OCI-LY1 (cell line): ENCODE results near the gene FOXA3.

Experiments used
- CTCF ChIP-seq: fragments of 200-600 bp; sonication (generic), shearing (Covaris generic); IDR thresholded peaks from 2 replicates; pipeline ENCODE4 v1.5.1; 2017; ENCODE audit warnings: mild to moderate bottlenecking, antibody characterized with exemption, low read length, moderate library complexity, mixed read lengths
- EZH2 ChIP-seq: fragments of 200-600 bp; sonication (generic), shearing (Covaris generic); IDR thresholded peaks from 2 replicates; pipeline ENCODE4 v1.8.0; 2017; ENCODE audit warnings: borderline replicate concordance, mixed run types, mild to moderate bottlenecking, antibody characterized with exemption, low read length, moderate library complexity, mixed read lengths

DNA sequence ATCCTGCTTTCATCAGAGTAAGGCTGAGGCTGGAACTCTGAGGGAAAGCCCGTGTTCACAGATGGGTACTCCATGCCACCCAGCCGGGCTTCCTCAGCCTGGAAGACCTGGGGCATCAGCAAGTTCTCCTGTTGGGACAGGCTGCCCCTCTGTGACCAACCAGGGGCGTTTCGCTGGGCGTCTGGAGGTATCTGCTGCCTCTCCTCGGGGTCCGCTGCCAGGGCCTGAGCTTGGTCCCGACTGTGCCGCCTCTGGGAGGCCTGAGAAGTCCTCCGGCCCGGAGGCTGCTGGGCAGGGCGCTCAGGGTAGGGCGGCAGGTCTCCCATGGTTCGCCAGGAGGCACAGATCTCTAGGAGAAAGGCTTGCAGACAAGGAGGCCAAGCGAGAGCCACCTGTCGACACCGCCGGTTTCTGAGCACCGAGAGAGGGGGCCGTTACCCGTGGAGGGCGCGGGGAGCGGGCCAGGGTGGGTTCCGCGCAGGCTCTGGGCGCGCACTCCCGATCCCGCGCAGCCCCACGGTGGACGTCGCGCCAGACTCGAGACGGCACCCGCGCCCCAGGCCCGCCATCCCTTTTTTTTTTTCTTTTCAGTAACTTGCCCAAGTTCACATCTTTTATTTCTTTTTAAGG is 49.2 kb upstream of the FOXA3 start, which contains the start of gene RSPH6A:
- TF ChIP-seq CTCF (no peak), EZH2 (no peak)
